Cardiac atrium fibroblast (primary cell): ENCODE data around the gene DHRS7C. TPM values are rescaled to one million over a fixed set of nuclear protein-coding genes. Genes with fewer than 3 reads are reported as not detected.

Experiments used
- total RNA-seq: library from RNA; depleted of rRNA; stranded (reverse); fragments of >200 nt; gene quantifications from 2 replicates; pipeline ENCODE4 v1.2.3, GENCODE V29; 2015

DHRS7C gene, protein sequence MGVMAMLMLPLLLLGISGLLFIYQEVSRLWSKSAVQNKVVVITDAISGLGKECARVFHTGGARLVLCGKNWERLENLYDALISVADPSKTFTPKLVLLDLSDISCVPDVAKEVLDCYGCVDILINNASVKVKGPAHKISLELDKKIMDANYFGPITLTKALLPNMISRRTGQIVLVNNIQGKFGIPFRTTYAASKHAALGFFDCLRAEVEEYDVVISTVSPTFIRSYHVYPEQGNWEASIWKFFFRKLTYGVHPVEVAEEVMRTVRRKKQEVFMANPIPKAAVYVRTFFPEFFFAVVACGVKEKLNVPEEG
- total RNA-seq: not detected in 2 replicates

GRCh38 chr17:9790889-9791876 lies at the start of gene DHRS7C:
Gene DHRS7C (minus strand): TSS chr17:9791592. CDS start chr17:9791284, 308 bp downstream.

DNA sequence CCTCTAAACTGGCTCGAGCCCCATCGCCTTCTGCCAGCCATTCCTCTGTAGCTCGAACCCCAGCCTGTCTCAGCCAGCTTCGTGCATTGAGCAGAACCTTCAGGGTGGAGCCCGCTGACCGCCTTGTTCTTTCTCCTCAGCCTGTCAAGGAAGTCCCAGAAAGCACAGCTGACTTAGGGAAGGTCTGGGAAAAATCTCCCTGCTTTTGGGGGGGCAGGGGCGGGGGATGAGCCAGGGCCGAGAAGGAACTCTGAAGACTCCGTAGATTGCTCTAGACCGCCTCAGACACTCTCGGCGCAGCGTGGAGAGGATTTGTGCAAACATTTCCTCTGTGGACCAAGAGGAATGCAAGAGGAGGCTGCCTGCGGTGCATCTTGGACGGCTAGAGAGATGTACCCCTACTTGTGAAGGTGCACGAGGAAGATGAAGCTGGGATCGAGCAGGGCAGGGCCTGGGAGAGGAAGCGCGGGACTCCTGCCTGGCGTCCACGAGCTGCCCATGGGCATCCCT lies 34.3 kb upstream of the DHRS7C start, which contains the start of gene GLP2R:
GLP2R (plus strand) TSS at position 284 of the 510 bp plus-strand sequence; CDS start at position 424, 140 bp downstream.

DNA sequence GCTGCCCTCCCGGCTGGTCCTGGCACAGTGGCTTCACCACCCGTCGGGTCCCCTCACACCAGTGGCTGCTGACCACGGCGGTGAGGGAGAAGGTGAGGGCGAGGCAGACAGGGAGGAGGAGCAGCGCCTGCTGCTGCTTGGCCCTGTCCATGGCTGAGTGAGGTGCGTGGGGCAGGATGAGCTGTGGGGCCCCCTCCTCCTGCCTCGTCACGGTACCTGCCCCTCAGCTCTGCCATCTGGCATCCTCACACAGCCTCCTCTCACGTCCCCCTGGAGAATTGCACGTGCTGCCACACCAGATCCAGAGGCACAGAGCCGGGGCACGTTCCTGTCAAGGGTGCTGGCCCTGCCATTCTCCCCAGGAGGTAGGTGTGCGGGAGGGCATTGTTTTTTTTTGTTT lies 30.5 kb upstream of the DHRS7C start, which contains the start of gene GSG1L2:
GSG1L2 (minus strand) TSS at position 159 of the 400 bp plus-strand sequence; CDS start at position 151, 8 bp downstream.

Other genes with a start within 250 kb of the DHRS7C start
- gene STX8, start 215.8 kb downstream of the DHRS7C start, total RNA-seq: 52.0 and 90.4 TPM in 2 replicates
- 0.97 TPM in 1 of 2 replicates, not detected in the other for gene CFAP52, start 214.9 kb downstream of the DHRS7C start, total RNA-seq
- gene USP43, start 146.1 kb downstream of the DHRS7C start, total RNA-seq: not detected in 2 replicates
- not detected in 2 replicates for gene GSG1L2, start 30.5 kb upstream of the DHRS7C start, total RNA-seq
- gene GLP2R, start 34.3 kb upstream of the DHRS7C start, total RNA-seq: under 0.01 TPM in 1 of 2 replicates, not detected in the other
- gene RCVRN, start 113.7 kb upstream of the DHRS7C start, total RNA-seq: not detected in 2 replicates